Dedifferentiated amniotic fluid mesenchymal stem cell (primary cell): ENCODE results near the gene TM4SF4.
"Not testable (repeated sequence)": the region's sequence is repeated elsewhere in the genome, so short reads cannot be mapped to it uniquely, and the experiment has no call there.

ENCODE experiments used
- DNase-seq: peaks from one replicate; pipeline ENCODE4 v3.0.0-alpha.2; 2016; ENCODE audit errors: extremely low spot score

TM4SF4 gene

GRCh38 chr3:149474250-149474817 is at the start of gene TM4SF4:
TSS of gene TM4SF4 (plus strand) at chr3:149474697. CDS start at chr3:149474878, 181 bp downstream.
- DNase-seq = no peak

GRCh38 chr3:149424918-149425317 is 49.6 kb upstream of the TM4SF4 start:
- no peak for DNase-seq

- DNase-seq = no peak
These were observed 48.2 kb upstream of the TM4SF4 start for GRCh38 chr3:149426325-149426724.

GRCh38 chr3:149428087-149428486 is 46.4 kb upstream of the TM4SF4 start:
- no peak for DNase-seq

- DNase-seq = no peak
These were observed 44.3 kb upstream of the TM4SF4 start for GRCh38 chr3:149430216-149430615.

GRCh38 chr3:149432149-149432548 is 42.3 kb upstream of the TM4SF4 start:
- DNase-seq = no peak

- DNase-seq = no peak
These were observed 38.3 kb upstream of the TM4SF4 start for GRCh38 chr3:149435996-149436885.

- DNase-seq = no peak
These were observed 37.2 kb upstream of the TM4SF4 start for GRCh38 chr3:149437286-149437685.

- no peak for DNase-seq
These were observed 36.8 kb upstream of the TM4SF4 start for GRCh38 chr3:149437710-149438109.

GRCh38 chr3:149438981-149439380 is 35.5 kb upstream of the TM4SF4 start:
- no peak for DNase-seq

GRCh38 chr3:149441642-149442041 is 32.9 kb upstream of the TM4SF4 start:
- no peak for DNase-seq

- DNase-seq = no peak
These were observed 32.5 kb upstream of the TM4SF4 start for GRCh38 chr3:149442043-149442442.

GRCh38 chr3:149442851-149443544 is 31.5 kb upstream of the TM4SF4 start:
- DNase-seq = peak; percentile 54

GRCh38 chr3:149443545-149443912 is 31.0 kb upstream of the TM4SF4 start:
- DNase-seq = no peak

- DNase-seq = not testable (repeated sequence)
These were observed 29.6 kb upstream of the TM4SF4 start for GRCh38 chr3:149444867-149445266.

- peak; percentile 55 for DNase-seq
These were observed 26.1 kb upstream of the TM4SF4 start for GRCh38 chr3:149448331-149448831.

- DNase-seq = no peak
These were observed 25.3 kb upstream of the TM4SF4 start for GRCh38 chr3:149449182-149449581.

GRCh38 chr3:149449799-149450198 is 24.7 kb upstream of the TM4SF4 start:
- no peak for DNase-seq

GRCh38 chr3:149450281-149450680 is 24.2 kb upstream of the TM4SF4 start:
- no peak for DNase-seq

- DNase-seq = no peak
These were observed 22.5 kb upstream of the TM4SF4 start for GRCh38 chr3:149452036-149452435.

GRCh38 chr3:149453140-149453805 is 21.2 kb upstream of the TM4SF4 start:
- no peak for DNase-seq

GRCh38 chr3:149454746-149455145 is 19.8 kb upstream of the TM4SF4 start:
- peak; percentile 45 for DNase-seq
